Right lobe of liver (tissue), 6 donors: Measurements from ENCODE around the gene KSR2. TPM values are rescaled to one million over a fixed set of nuclear protein-coding genes. Genes with fewer than 3 reads are reported as not detected.

Experiments
- ATAC-seq, 4 donors: fragments of 200-7000 bp; cut with Tn5 transposase; one replicate each; pipeline ENCODE4 v1.9.1; 2020; ENCODE audit warnings: mild to moderate bottlenecking in 4 of 4, moderate library complexity in 4 of 4
- DNase-seq, 3 donors: peaks; one replicate each; pipeline ENCODE4 v3.0.0-alpha.2; 2020
- H3K27ac ChIP-seq, 3 donors: fragments of 200-600 bp; one replicate each; pipeline ENCODE4 v1.8.0; 2022
- H3K27me3 ChIP-seq, 2 donors: fragments of 200-600 bp; one replicate each; pipeline ENCODE4 v1.8.0; 2022
- H3K36me3 ChIP-seq, 4 donors: fragments of 200-600 bp; sonication (generic) in 1 of 4; one replicate each; pipeline versions ENCODE4 v1.5.1 to v1.8.0; 2017 to 2022; ENCODE audit warnings: control low read depth in 1 of 4
- H3K4me1 ChIP-seq, 4 donors: fragments of 200-600 bp; sonication (generic) in 1 of 4; one replicate each; pipeline versions ENCODE4 v1.5.1 to v1.8.0; 2017 to 2022; ENCODE audit warnings: control low read depth in 1 of 4
- H3K4me3 ChIP-seq, 3 donors: fragments of 200-600 bp; one replicate each; pipeline ENCODE4 v1.8.0; 2022
- H3K9me3 ChIP-seq, 4 donors: fragments of 200-600 bp; sonication (generic) in 1 of 4; one replicate each; pipeline versions ENCODE4 v1.5.1 to v1.8.0; 2017 to 2022; ENCODE audit warnings: control low read depth in 1 of 4
- POLR2A ChIP-seq: fragments of 450-650 bp; IDR thresholded peaks from one replicate; pipeline ENCODE4 v1.6.1; 2017; ENCODE audit warnings: antibody characterized with exemption, mild to moderate bottlenecking
- WGBS: methylation state at CpG from one replicate; pipeline ENCODE4 v1.1.6; 2018; ENCODE audit warnings: low coverage, low lambda C conversion rate; ENCODE audit not compliant: insufficient coverage; ENCODE audit errors: missing lambda C conversion rate; 5-methylcytosine and 5-hydroxymethylcytosine counted together
- intact Hi-C, 2 donors: fragments of 100-400 bp; cut with DNase I; formaldehyde crosslinking; loops; one replicate each; pipeline versions ENCODE4 v1.11.2 to v1.14.1; 2022
- total RNA-seq, 6 experiments: library from RNA; depleted of rRNA in 2 of 6; stranded (reverse); fragments of >200 nt in 2 of 6; fragmentation: NEBNext Ultra II Directional in 3 of 6; extraction: Animal tissue kit (Norgen Biotek cat#: 25700) in 3 of 6; gene quantifications; one replicate each; pipeline versions ENCODE4 v1.1.0 to v1.2.4, GENCODE V29; 2016 to 2023
- TF ChIP-seq, protein P1 (sequence below), 4 donors: fragments of 200-600 bp in 3 of 4; fragments of 450-650 bp in 1 of 4; IDR thresholded peaks; one replicate each; pipeline versions ENCODE4 v1.5.1 to v1.8.0; 2016 to 2022; ENCODE audit warnings: antibody characterized with exemption in 4 of 4, mild to moderate bottlenecking in 2 of 4
- donor health status: DM: no; HTN: yes; CAD: no.
- donor health status: DM: no; HTN: no; CAD: no.
- donor health status: DM: no; HTN: no; CAD: no.
- donor health status: DM: no; HTN: yes; CAD: no.
- donor health status: DM: no; HTN: yes; CAD: no.

The KSR2 gene
- total RNA-seq, 6 experiments from 2014 or later: 0.02 to 0.07 (median 0.02) TPM; not detected in 2

DNA sequence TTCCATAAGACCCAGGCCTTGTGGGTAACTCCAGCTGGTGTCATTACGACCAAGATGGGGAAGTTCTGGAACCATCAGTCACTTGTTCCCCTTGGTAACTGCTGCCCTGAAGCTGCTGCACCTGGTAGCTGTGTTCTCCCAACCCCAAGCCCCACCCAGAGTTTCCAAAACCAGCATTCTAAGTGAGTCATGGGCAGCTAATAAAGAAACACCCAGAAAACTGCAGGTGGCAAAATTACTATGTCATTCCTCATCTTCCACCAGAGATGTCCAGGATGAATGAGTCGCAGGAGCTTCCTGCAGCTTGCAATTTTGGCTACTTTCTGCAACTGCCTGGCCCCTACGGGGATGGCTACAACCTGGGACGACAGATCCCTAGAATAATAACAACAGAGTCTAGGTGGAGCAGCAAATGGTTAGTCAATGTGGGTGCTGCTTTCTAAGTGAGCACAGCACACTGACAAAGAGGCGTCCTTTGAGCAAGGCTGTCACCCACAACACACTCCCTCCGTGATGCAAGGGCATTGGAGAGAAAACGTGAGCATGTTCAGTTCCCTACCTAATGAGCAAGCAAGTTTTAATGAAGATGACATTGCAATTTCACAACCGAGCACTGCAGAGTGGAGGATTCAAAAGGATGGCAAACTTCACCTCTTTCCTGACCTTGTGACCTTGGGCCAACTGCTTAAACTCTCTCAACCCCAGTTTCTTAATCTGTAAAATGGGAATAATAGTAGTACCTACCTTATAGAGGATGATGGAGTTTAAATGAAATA lies 306.0 kb downstream of the KSR2 start:
- intact Hi-C loops: no loop called here
- Histone ChIP-seq H3K36me3 (no peaks in the 10 kb centered on the region), H3K27me3 (peaks cover 0 to 5% of the 10 kb centered on the region in 2 donors), H3K4me1 (no peaks in the 10 kb centered on the region), H3K9me3 (no peaks in the 10 kb centered on the region), H3K4me3 (no peak overlapping the region), H3K27ac (no peak overlapping the region)
- WGBS: 29% methylated on average over 7 of the region's 8 CpGs
- no peak for DNase-seq
- TF ChIP-seq POLR2A: no peak
- TF ChIP-seq, protein P1, sequence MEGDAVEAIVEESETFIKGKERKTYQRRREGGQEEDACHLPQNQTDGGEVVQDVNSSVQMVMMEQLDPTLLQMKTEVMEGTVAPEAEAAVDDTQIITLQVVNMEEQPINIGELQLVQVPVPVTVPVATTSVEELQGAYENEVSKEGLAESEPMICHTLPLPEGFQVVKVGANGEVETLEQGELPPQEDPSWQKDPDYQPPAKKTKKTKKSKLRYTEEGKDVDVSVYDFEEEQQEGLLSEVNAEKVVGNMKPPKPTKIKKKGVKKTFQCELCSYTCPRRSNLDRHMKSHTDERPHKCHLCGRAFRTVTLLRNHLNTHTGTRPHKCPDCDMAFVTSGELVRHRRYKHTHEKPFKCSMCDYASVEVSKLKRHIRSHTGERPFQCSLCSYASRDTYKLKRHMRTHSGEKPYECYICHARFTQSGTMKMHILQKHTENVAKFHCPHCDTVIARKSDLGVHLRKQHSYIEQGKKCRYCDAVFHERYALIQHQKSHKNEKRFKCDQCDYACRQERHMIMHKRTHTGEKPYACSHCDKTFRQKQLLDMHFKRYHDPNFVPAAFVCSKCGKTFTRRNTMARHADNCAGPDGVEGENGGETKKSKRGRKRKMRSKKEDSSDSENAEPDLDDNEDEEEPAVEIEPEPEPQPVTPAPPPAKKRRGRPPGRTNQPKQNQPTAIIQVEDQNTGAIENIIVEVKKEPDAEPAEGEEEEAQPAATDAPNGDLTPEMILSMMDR (IDR thresholded peaks at IDR 0.05): no peak
- no peak for ATAC-seq

DNA sequence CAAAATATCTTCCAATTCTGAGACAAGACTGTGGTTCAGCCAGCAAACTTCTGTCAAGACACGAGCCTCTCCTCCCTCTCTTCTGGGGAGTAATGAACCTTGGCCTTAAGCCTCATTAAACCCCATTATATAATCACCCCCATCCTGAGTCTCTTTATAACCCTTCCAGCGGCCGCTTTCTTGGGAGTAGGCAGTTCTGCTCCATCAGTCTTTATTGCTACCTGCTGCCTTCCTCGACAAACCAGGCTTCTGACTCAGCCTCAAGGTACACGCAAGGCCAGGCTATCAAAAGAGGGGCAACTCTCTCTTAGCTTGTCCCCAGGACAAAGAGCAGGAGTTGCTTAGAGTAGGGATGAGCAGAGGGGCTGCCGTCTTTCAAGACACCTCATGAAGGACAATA lies 306.6 kb downstream of the KSR2 start:
- Histone ChIP-seq H3K4me1 (no peaks in the 10 kb centered on the region), H3K36me3 (no peaks in the 10 kb centered on the region), H3K9me3 (no peaks in the 10 kb centered on the region), H3K4me3 (no peak overlapping the region), H3K27ac (no peak overlapping the region), H3K27me3 (peaks cover 0 to 5% of the 10 kb centered on the region in 2 donors)
- WGBS: 66% methylated on average over 6 of the region's 6 CpGs
- intact Hi-C loops: no loop called here
- ATAC-seq (no peak), DNase-seq (no peak)
- no peak for TF ChIP-seq POLR2A
- TF ChIP-seq, protein P1 (IDR thresholded peaks at IDR 0.05): no peak

DNA sequence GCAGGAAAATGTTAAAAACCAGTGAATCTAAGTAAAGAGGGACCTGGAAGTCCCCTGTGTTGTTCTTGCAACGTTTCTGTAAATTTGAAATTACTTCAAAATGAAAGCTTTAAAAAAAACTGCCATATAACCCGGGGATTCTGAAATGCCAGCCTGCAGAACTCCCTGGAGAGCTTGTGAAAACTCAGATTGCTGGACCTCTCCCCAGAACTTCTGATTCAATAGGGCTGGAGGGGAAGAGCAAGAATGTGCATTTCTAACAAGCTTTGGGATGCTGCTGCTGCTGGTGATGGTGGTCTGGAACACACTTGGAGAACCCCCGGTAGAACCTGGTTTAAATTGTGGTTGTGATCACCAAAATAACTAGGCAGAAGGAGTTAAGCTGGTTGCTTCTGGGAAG lies 307.3 kb downstream of the KSR2 start:
- TF ChIP-seq, protein P1 (IDR thresholded peaks at IDR 0.05): no peak
- TF ChIP-seq POLR2A: no peak
- peaks cover 0 to 5% of the 10 kb centered on the region in 2 donors for H3K27me3 ChIP-seq
- no peaks in the 10 kb centered on the region for H3K9me3 ChIP-seq
- WGBS: 38% methylated on average over 3 of the region's 3 CpGs
- no peak overlapping the region for H3K27ac ChIP-seq
- no peak overlapping the region for H3K4me3 ChIP-seq
- H3K36me3 ChIP-seq: no peaks in the 10 kb centered on the region
- DNase-seq (no peak), ATAC-seq (no peak)
- intact Hi-C loops: no loop called here
- no peaks in the 10 kb centered on the region for H3K4me1 ChIP-seq

DNA sequence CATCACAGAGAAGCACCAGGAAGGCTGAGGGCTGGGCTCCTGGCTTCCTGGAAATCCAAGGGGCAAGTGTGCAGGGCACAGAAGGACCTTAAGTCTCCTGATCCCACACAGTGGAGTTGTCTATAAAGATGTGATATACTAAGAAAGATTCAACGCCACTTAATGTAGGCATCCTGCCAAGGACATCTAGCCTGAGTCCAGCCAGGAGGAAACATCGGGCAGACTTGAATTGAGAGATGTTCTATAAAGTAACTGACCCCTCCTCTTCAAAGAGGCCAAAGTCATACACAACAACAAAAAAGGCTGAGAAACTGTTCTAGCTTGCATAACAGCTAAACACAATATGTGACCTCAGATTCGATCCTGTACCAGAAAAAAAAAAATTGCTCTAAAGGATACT lies 307.9 kb downstream of the KSR2 start:
- ATAC-seq: no peak
- H3K27me3 ChIP-seq: peaks cover 0 to 3% of the 10 kb centered on the region in 2 donors
- intact Hi-C loops: no loop called here

More for the DNA sequence above, 307.9 kb downstream of the KSR2 start:
- no peak for DNase-seq
- no peak overlapping the region for H3K4me3 ChIP-seq
- H3K4me1 ChIP-seq: no peaks in the 10 kb centered on the region
- no peaks in the 10 kb centered on the region for H3K36me3 ChIP-seq
- no peaks in the 10 kb centered on the region for H3K9me3 ChIP-seq
- no peak overlapping the region for H3K27ac ChIP-seq
- no peak for TF ChIP-seq POLR2A
- TF ChIP-seq, protein P1 (IDR thresholded peaks at IDR 0.05): no peak
- 63% methylated on average over 3 of the region's 3 CpGs for WGBS
